B cell (primary cell): ENCODE measurements around the gene SLC4A8. TPM values are rescaled to one million over a fixed set of nuclear protein-coding genes. Genes with fewer than 3 reads are reported as not detected.

ENCODE experiments used
- ATAC-seq: fragments of 200-7000 bp; cut with Tn5 transposase; one replicate; pipeline ENCODE4 v1.10.0; 2021; ENCODE audit warnings: low read depth, mild to moderate bottlenecking, moderate number of reproducible peaks, moderate library complexity
- CTCF ChIA-PET: fragments of 350-600 bp; sonication (Branson Sonifier 250); formaldehyde crosslinking; loops from one replicate; lab custom pipeline; 2021; ENCODE audit warnings: antibody characterized with exemption, inconsistent platforms; lab: Charles Lee
- POLR2A ChIA-PET: fragments of 350-600 bp; sonication (Branson Sonifier 250); formaldehyde crosslinking; loops from one replicate; lab custom pipeline; 2021; ENCODE audit warnings: antibody characterized with exemption; lab: Charles Lee
- DNase-seq: peaks from one replicate; pipeline ENCODE4 v3.0.0; 2013
- H2AFZ ChIP-seq: 2 replicates; pipeline ENCODE4 v1.6.1; 2012; ENCODE audit warnings: mild to moderate bottlenecking, low read depth, low read length; ENCODE audit not compliant: insufficient read depth, poor library complexity, severe bottlenecking
- H3K27ac ChIP-seq, 2 donors: 1 replicate in 1 of 2; 2 replicates in 1 of 2; pipeline ENCODE4 v1.5.1; 2012 to 2013; ENCODE audit warnings: low read length in 2 of 2, mild to moderate bottlenecking in 2 of 2, moderate library complexity in 1 of 2
- H3K27me3 ChIP-seq, 4 experiments: fragments of 200-600 bp in 1 of 4; sonication (generic) in 1 of 4; replicated peaks in 1 of 4; 1 replicate in 2 of 4; 2 replicates in 2 of 4; pipeline versions ENCODE4 v1.6.1 to v1.7.0; 2013 to 2016; ENCODE audit warnings: low read length in 3 of 4, mild to moderate bottlenecking in 2 of 4, mixed read lengths in 1 of 4, moderate library complexity in 1 of 4; ENCODE audit not compliant: insufficient read depth in 4 of 4, control insufficient read depth in 3 of 4; ENCODE audit errors: control extremely low read depth in 1 of 4
- H3K36me3 ChIP-seq, 2 experiments: replicated peaks in 1 of 2; 1 replicate in 1 of 2; 2 replicates in 1 of 2; pipeline versions ENCODE4 v1.6.1 to v1.7.1; 2013; ENCODE audit warnings: low read length in 1 of 2; ENCODE audit not compliant: insufficient read depth in 2 of 2, control insufficient read depth in 1 of 2; ENCODE audit errors: control extremely low read depth in 1 of 2, extremely low read depth in 1 of 2
- H3K4me1 ChIP-seq, 2 donors: fragments of 200-600 bp in 1 of 2; sonication (generic) in 1 of 2; 1 replicate in 1 of 2; 2 replicates in 1 of 2; pipeline versions ENCODE4 v1.5.1 to v1.6.1; 2013 to 2017; ENCODE audit warnings: low read length in 2 of 2; ENCODE audit not compliant: control insufficient read depth in 2 of 2, insufficient read depth in 2 of 2
- H3K4me2 ChIP-seq: replicated peaks from 2 replicates; pipeline ENCODE3; 2012; ENCODE audit warnings: mild to moderate bottlenecking, low read depth, low read length; ENCODE audit not compliant: poor library complexity, severe bottlenecking
- H3K4me3 ChIP-seq, 5 experiments: fragments of 200-600 bp in 1 of 5; sonication (generic) in 1 of 5; 1 replicate in 3 of 5; 2 replicates in 2 of 5; pipeline versions ENCODE4 v1.5.1 to v1.7.0; 2011 to 2016; ENCODE audit warnings: low read length in 4 of 5, mild to moderate bottlenecking in 4 of 5, low read depth in 2 of 5, control low read depth in 1 of 5, moderate library complexity in 1 of 5; ENCODE audit not compliant: insufficient read depth in 1 of 5; ENCODE audit errors: control extremely low read depth in 1 of 5, extremely low read depth in 1 of 5
- H3K79me2 ChIP-seq: fragments of 200-600 bp; sonication (generic); one replicate; pipeline ENCODE4 v1.6.0; 2016; ENCODE audit warnings: low read length; ENCODE audit not compliant: control insufficient read depth, insufficient read depth
- H3K9ac ChIP-seq: fragments of 200-600 bp; sonication (generic); 2 replicates; pipeline ENCODE4 v1.6.1; 2017; ENCODE audit warnings: mild to moderate bottlenecking, low read length, moderate library complexity
- H3K9me3 ChIP-seq, 3 donors: one replicate each; pipeline versions ENCODE4 v1.6.1 to v1.7.1; 2013; ENCODE audit warnings: low read length in 2 of 3; ENCODE audit not compliant: control insufficient read depth in 2 of 3, insufficient read depth in 1 of 3; ENCODE audit errors: control extremely low read depth in 1 of 3
- H4K20me1 ChIP-seq: 2 replicates; pipeline ENCODE4 v1.6.0; 2012; ENCODE audit warnings: mild to moderate bottlenecking, low read length; ENCODE audit not compliant: insufficient read depth, control insufficient read depth, poor library complexity, severe bottlenecking
- H3K27ac Mint-ChIP-seq: one replicate; pipeline ENCODE4 v1.8.0; 2021; ENCODE audit warnings: mixed read lengths
- H3K27me3 Mint-ChIP-seq: one replicate; pipeline ENCODE4 v1.8.0; 2021; ENCODE audit warnings: mixed read lengths
- H3K4me1 Mint-ChIP-seq: one replicate; pipeline ENCODE4 v1.8.0; 2021; ENCODE audit warnings: mixed read lengths
- H3K4me3 Mint-ChIP-seq: one replicate; pipeline ENCODE4 v1.8.0; 2021; ENCODE audit warnings: mixed read lengths
- H3K9me3 Mint-ChIP-seq: one replicate; pipeline ENCODE4 v1.8.0; 2022; ENCODE audit warnings: mixed read lengths; ENCODE audit not compliant: insufficient read depth
- EZH2 ChIP-seq: IDR thresholded peaks from 2 replicates; pipeline ENCODE4 v1.6.1; 2012; ENCODE audit warnings: borderline replicate concordance, low read depth, mild to moderate bottlenecking, moderate library complexity, low read length; ENCODE audit not compliant: insufficient read depth, poor library complexity, severe bottlenecking
- WGBS: methylation state at CpG from one replicate; pipeline ENCODE4 v1.1.5; 2013; ENCODE audit warnings: missing lambda C conversion rate; ENCODE audit not compliant: insufficient coverage; 5-methylcytosine and 5-hydroxymethylcytosine counted together
- intact Hi-C: fragments of 100-400 bp; cut with micrococcal nuclease; formaldehyde crosslinking; loops from one replicate; pipeline ENCODE4 v1.10.0; 2022
- polyA plus RNA-seq: library from polyadenylated mRNA; depleted of rRNA; stranded (reverse); fragments of >200 nt; gene quantifications from 2 replicates; pipeline ENCODE4 v1.2.3, GENCODE V29; 2012
- total RNA-seq, 2 donors: library from RNA; stranded (reverse); fragments of 120-200 nt in 1 of 2; gene quantifications; 1 replicate in 1 of 2; 2 replicates in 1 of 2; pipeline versions ENCODE4 v1.2.3 to v1.2.4, GENCODE V29; 2013 to 2022
- TF ChIP-seq, protein P1 (sequence below): fragments of 200-600 bp; IDR thresholded peaks from one replicate; pipeline ENCODE4 v1.8.0; 2022; ENCODE audit warnings: antibody characterized with exemption, mild to moderate bottlenecking

SLC4A8 gene
- total and polyA plus RNA-seq, 2 donors (not counting 1 experiment from before 2014, with no cell fraction given) = 3.1 to 3.2 TPM

DNA sequence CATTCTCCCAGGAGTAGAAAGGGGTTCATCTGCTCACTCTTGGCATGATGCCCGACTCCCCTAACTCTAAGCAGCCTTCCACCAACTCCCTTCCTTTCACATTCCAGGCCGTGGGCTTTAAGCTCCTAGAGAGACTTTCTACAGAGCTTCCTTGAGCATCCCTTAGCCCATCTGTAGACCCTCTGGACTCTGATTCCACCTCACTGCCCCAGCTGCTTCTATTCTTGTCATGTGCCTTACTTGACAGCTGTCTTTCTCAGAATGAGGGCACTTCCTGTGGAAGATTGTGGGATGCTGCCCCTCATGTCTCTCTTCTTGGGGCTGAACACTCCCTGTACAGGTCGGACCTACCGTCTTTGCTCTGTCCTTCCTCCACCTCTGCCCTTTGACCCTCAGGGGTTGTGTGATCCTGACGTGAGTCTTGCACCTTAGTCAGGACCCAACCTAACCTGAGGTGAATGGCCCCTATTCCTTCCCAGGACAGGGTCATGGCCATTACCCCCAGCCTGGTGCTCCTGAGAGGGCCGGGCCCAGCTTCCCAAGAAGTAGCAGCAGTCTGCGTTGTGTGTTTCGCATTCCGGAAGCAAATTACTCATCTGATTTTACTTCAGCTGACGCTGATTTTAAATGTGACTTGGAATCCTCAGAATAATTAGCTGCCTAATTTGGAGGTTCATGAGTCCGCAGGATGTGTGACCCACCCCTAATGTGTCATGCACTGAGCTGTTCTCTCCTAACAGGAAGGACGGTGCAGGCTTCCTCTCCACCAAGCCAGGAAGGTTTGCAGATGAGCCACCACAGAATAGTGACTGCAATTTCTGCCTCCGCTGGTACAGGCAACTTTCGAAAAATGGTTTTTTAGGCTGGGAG lies 30.7 kb upstream of the SLC4A8 start:
- Mint-ChIP-seq H3K27ac (peak overlapping the region; percentile 85), H3K27me3 (no peaks in the 10 kb centered on the region), H3K4me1 (peaks cover 72% of the 10 kb centered on the region), H3K9me3 (no peaks in the 10 kb centered on the region), H3K4me3 (peak overlapping the region; percentile 90)
- H3K27me3 ChIP-seq = no peaks in the 10 kb centered on the region
- H3K9ac ChIP-seq = peak overlapping the region; percentile 3
- peaks cover 68 to 80% of the 10 kb centered on the region in 2 donors for H3K4me1 ChIP-seq
- intact Hi-C loops = loop anchor here (5.0 to 10.0 kb wide), 2 partner anchors 37 to 141 kb away; no protein-coding TSS in a partner anchor
- POLR2A ChIA-PET = interaction anchor here (4.0 kb wide), 1 partner anchor 25 kb away, joined by 22 read pairs; no protein-coding TSS in a partner anchor
- WGBS = 70% methylated on average over 12 of the region's 14 CpGs
- H3K36me3 ChIP-seq = no peaks in the 10 kb centered on the region
- H3K4me3 ChIP-seq = peak overlapping the region in 1 of 5 experiments; percentile 85
- ATAC-seq (no peak), DNase-seq (peak; percentile 20)
- CTCF ChIA-PET = interaction anchor here (0.9 to 1.5 kb wide), 3 partner anchors 27 to 53 kb away, joined by 3 read pairs; no protein-coding TSS in a partner anchor
- peak overlapping the region in 1 of 2 donors; percentile 68 for H3K27ac ChIP-seq
- no peaks in the 10 kb centered on the region for H3K9me3 ChIP-seq
- TF ChIP-seq, protein P1, sequence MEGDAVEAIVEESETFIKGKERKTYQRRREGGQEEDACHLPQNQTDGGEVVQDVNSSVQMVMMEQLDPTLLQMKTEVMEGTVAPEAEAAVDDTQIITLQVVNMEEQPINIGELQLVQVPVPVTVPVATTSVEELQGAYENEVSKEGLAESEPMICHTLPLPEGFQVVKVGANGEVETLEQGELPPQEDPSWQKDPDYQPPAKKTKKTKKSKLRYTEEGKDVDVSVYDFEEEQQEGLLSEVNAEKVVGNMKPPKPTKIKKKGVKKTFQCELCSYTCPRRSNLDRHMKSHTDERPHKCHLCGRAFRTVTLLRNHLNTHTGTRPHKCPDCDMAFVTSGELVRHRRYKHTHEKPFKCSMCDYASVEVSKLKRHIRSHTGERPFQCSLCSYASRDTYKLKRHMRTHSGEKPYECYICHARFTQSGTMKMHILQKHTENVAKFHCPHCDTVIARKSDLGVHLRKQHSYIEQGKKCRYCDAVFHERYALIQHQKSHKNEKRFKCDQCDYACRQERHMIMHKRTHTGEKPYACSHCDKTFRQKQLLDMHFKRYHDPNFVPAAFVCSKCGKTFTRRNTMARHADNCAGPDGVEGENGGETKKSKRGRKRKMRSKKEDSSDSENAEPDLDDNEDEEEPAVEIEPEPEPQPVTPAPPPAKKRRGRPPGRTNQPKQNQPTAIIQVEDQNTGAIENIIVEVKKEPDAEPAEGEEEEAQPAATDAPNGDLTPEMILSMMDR = no peak
- TF ChIP-seq EZH2 = no peak
- H4K20me1 ChIP-seq = no peaks in the 10 kb centered on the region
- H3K4me2 ChIP-seq = peak overlapping the region; percentile 91
- peaks cover 12% of the 10 kb centered on the region for H3K79me2 ChIP-seq
- H2AFZ ChIP-seq = no peak overlapping the region
